ENCODE results near the gene LGALS1. TPM values are rescaled to one million over a fixed set of nuclear protein-coding genes. Genes with fewer than 3 reads are reported as not detected.

LGALS1 gene
- total and polyA plus RNA-seq, 4 donors, result 347 to 1,622 (median 947) TPM

- peak; percentile 47 for TF ChIP-seq CTCF (IDR thresholded peaks at IDR 0.05; ENCODE audit: control extremely low read depth, extremely low read depth)
- WGBS, 2 donors, result 11 to 15% methylated on average over 39 of the region's 39 CpGs
- DNase-seq, result peak; percentile 95 to 97 (median 95)
- H3K27ac ChIP-seq (ENCODE audit: low read depth in 1 of 2, low read length in 1 of 2), result no peak within 1 kb of the TSS
- ATAC-seq (ENCODE audit: insufficient read depth, low FRiP score), result peak; percentile 99
- H3K36me3 ChIP-seq (ENCODE audit: control insufficient read depth in 4 of 4, insufficient read depth in 4 of 4, low read length in 4 of 4), result peaks cover 0 to 19% (median 5%) of the 10 kb centered on the region in 4 donors
- no peak within 1 kb of the TSS for H3K4me3 ChIP-seq
- H3K9ac ChIP-seq (ENCODE audit: insufficient read depth in 1 of 2, low read length in 2 of 2), result peak within 1 kb of the TSS in 1 of 2 donors; percentile 32
- H3K4me1 ChIP-seq (ENCODE audit: control insufficient read depth in 5 of 5, insufficient read depth in 5 of 5, low read length in 5 of 5), result peaks cover 0 to 16% (median 2%) of the 10 kb centered on the region in 5 donors
- H3K9me3 ChIP-seq (ENCODE audit: control insufficient read depth in 4 of 4, insufficient read depth in 3 of 4, low read length in 3 of 4), result no peaks in the 10 kb centered on the region
- no peaks in the 10 kb centered on the region for H3K27me3 ChIP-seq (ENCODE audit: control insufficient read depth in 3 of 3, insufficient read depth in 3 of 3, low read length in 2 of 3)
These were observed 21.5 kb downstream of the LGALS1 start, which contains the start of gene TRIOBP for GRCh38 chr22:37696657-37697537. TSS of gene TRIOBP (plus strand) at chr22:37697048. CDS start at chr22:37701366, 4,318 bp downstream.

GRCh38 chr22:37697538-37697835, 22.1 kb downstream of the LGALS1 start:
- H3K27ac ChIP-seq (ENCODE audit: low read depth in 1 of 2, low read length in 1 of 2), result no peak overlapping the region
- 55 to 56% methylated on average over 3 of the region's 3 CpGs for WGBS, 2 donors
- TF ChIP-seq CTCF (IDR thresholded peaks at IDR 0.05; ENCODE audit: control extremely low read depth, extremely low read depth), result no peak
- peaks cover 0 to 16% (median 2%) of the 10 kb centered on the region in 5 donors for H3K4me1 ChIP-seq (ENCODE audit: control insufficient read depth in 5 of 5, insufficient read depth in 5 of 5, low read length in 5 of 5)
- DNase-seq, result no peak
- no peaks in the 10 kb centered on the region for H3K9me3 ChIP-seq (ENCODE audit: control insufficient read depth in 4 of 4, insufficient read depth in 3 of 4, low read length in 3 of 4)
- no peak overlapping the region for H3K9ac ChIP-seq (ENCODE audit: insufficient read depth in 1 of 2, low read length in 2 of 2)
- no peaks in the 10 kb centered on the region for H3K27me3 ChIP-seq (ENCODE audit: control insufficient read depth in 3 of 3, insufficient read depth in 3 of 3, low read length in 2 of 3)
- ATAC-seq (ENCODE audit: insufficient read depth, low FRiP score), result no peak
- no peak overlapping the region for H3K4me3 ChIP-seq
- H3K36me3 ChIP-seq (ENCODE audit: control insufficient read depth in 4 of 4, insufficient read depth in 4 of 4, low read length in 4 of 4), result peaks cover 0 to 13% (median 5%) of the 10 kb centered on the region in 4 donors

- Histone ChIP-seq H3K27me3 (ENCODE audit: control insufficient read depth in 3 of 3, insufficient read depth in 3 of 3, low read length in 2 of 3) (no peaks in the 10 kb centered on the region), H3K36me3 (ENCODE audit: control insufficient read depth in 4 of 4, insufficient read depth in 4 of 4, low read length in 4 of 4) (no peaks in the 10 kb centered on the region), H3K27ac (ENCODE audit: low read depth in 1 of 2, low read length in 1 of 2) (peak overlapping the region in 1 of 2 donors; percentile 26), H3K9ac (ENCODE audit: insufficient read depth in 1 of 2, low read length in 2 of 2) (no peak overlapping the region), H3K9me3 (ENCODE audit: control insufficient read depth in 4 of 4, insufficient read depth in 3 of 4, low read length in 3 of 4) (no peaks in the 10 kb centered on the region), H3K4me1 (ENCODE audit: control insufficient read depth in 5 of 5, insufficient read depth in 5 of 5, low read length in 5 of 5) (peaks cover 0 to 11% (median 0%) of the 10 kb centered on the region in 5 donors), H3K4me3 (no peak overlapping the region)
- TF ChIP-seq CTCF (IDR thresholded peaks at IDR 0.05; ENCODE audit: control extremely low read depth, extremely low read depth), result no peak
- 16 to 31% methylated on average over 8 of the region's 8 CpGs for WGBS, 2 donors
- DNase-seq, result peak in 1 of 3 donors; percentile 14
- no peak for ATAC-seq (ENCODE audit: insufficient read depth, low FRiP score)
These were observed 25.8 kb downstream of the LGALS1 start for GRCh38 chr22:37701141-37701786.

Data from lung (tissue), 12 donors.